GM12864 (cell line): ENCODE measurements around the gene ZMIZ1.

ENCODE experiments used
- DNase-seq: peaks from one replicate; pipeline ENCODE4 v3.0.0-alpha.2; 2011; ENCODE audit warnings: low read depth
- H3K4me3 ChIP-seq: 2 replicates; pipeline ENCODE4 v1.5.1; 2011; ENCODE audit warnings: mild to moderate bottlenecking, low read depth, low read length, control low read depth
- CTCF ChIP-seq: IDR thresholded peaks from 2 replicates; pipeline ENCODE4 v1.5.1; 2011; ENCODE audit warnings: low read depth, mild to moderate bottlenecking, moderate library complexity, low read length, control low read depth, inconsistent platforms; ENCODE audit errors: missing control alignments

ZMIZ1 gene

DNA sequence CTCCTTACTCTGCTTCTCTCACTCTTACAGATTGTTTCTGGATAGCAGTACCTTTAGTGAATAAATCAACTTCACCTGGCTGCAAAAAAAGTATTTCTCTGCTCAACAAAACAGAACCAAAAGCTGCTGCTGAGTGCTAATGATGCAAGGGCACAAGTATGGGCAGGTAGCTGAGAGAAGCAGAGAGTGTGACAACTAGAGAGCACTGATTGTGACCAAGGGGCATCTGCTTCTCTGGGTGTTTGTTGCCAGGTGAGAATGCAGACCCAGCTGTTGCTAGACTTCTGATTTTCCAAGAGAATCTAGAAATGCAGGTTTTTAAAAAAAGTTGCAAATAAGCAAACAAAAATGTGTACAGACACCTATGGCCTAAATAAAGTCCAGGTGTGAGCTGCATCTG lies 253.2 kb downstream of the ZMIZ1 start:
- TF ChIP-seq CTCF = no peak
- DNase-seq = no peak
- H3K4me3 ChIP-seq = no peak overlapping the region

DNA sequence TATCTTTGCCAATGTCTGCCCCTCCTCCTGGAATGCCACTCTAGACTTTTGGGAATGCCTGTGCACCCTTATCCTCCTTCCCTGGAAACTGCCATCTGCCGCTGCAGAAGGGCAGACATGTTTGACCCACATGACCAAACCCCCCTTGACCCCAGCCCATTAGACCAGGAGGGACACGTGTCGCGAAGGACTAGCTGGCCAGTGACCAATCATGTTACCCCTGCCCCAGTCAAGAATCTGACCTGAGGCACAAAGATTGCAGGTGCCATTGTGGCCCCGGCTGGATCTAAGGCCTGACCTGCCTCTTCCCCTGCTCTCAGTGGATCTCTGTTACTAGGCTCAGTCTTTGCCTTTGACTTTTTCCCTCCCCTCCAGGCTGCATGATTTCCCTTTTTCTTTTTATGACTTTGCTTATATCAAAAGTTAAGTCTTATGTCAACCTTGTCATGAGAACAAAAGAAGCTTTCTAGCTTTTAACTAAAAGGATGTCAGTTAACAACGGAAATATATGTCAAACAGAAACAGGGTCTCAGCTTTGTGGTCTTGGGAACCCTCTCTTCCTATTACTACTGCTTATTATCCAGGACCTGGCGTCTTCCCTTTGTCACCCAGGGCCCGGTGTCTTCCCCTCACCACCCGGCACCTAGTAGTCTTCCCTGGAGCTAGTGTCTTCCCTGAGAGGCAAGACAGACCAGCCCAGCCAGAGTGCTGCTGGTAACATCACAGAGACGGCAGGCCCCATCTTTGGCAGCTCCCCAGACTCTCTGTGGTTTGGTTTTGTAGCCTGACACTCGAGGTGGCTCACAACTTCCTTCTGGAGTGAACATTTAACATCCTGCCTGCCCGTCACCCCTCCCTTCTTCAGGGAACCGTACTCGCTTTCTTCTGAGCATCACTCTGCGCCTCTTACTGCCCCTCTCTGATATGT lies 254.1 kb downstream of the ZMIZ1 start:
- no peak overlapping the region for H3K4me3 ChIP-seq
- DNase-seq = no peak
- TF ChIP-seq CTCF = no peak

DNA sequence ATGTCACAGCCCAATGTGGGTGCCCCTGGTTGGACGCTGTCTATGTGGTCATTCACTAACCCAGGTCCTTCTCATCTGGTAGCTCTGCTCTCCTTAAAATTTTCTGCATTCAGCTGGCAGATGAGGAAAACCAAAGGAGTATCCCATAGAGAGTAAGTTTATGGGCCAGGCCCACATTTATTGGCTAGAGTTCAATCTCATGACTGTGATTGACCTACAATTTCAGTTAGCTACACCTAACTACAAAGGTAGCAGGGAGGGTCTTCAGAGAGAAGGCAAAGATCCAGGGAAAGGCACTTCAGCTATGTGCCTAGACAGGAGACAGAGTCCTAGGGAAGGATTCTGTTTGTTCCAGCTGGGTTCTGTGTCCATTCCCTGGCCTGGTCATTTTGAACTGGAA lies 254.8 kb downstream of the ZMIZ1 start:
- no peak for TF ChIP-seq CTCF
- DNase-seq = no peak
- H3K4me3 ChIP-seq = no peak overlapping the region

DNA sequence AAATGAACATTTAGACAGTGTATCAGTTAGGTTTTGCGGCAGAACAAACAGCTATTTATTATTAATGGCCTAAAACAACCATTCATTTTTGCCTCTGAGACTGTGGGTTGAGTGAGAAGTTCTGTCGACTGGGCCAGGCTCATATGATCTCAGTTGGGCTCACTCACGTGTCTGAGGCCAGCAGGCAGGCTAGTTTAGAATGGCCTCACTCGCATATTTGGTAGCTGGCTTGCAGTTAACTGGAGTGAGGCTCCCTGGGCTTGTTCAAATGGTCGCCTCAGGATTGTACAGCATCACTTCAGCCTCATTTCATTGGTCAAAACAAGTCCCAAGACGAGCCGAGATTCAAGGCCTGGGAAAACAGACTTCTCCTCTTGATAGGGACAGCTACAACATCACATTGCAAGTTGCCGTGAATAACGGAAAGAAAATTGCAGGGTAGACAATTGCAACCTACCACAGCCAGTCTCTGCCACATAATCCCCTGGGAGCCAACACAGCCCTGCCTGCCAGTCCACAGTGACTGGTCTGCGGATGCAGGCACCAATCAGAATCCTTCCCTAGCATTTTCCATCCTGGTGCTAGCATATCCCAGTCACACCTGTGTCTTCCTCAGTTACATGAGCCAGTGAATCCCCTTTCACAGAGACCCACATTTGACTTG lies 255.4 kb downstream of the ZMIZ1 start:
- no peak overlapping the region for H3K4me3 ChIP-seq
- TF ChIP-seq CTCF = no peak
- no peak for DNase-seq

DNA sequence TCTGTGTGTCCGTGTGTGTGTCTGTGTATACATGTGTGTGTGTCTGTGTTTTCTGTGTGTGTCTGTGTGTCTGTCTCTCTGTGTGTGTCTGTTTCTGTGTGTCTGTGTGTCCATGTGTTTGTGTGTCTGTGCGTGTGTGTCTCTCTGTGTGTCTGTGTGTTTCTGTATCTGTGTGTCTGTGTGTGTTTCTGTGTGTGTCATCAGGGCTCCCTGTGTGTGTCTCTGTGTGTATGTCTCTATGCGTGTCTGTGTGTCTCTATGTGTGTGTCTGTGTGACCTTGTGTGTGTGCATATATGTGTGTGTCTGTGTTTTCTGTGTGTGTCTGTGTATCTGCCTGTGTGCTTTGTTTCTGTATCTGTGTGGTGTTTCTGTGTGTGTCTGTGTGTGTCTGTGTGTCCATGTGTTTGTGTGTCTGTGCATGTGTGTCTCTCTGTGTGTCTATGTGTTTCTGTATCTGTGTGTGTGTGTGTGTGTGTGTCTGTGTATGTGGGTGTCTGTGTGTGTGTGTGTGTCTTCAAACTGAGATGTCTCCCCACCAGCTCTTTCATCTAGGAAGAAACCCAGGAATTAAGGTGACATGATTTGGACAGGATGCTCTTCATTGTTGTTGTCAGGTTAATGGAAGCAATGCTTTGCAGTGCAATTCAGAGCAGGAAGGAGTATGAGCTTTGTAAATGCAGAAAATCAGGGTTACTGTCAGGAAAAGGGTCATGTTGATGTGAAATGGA lies 257.8 kb downstream of the ZMIZ1 start:
- TF ChIP-seq CTCF = no peak
- no peak overlapping the region for H3K4me3 ChIP-seq
- DNase-seq = no peak

GRCh38 chr10:79327090-79327457 lies 258.3 kb downstream of the ZMIZ1 start:
- TF ChIP-seq CTCF = no peak
- no peak overlapping the region for H3K4me3 ChIP-seq
- no peak for DNase-seq
